ENCODE measurements around the gene LDB3. TPM values are rescaled to one million over a fixed set of nuclear protein-coding genes. Genes with fewer than 3 reads are reported as not detected.

Gene LDB3
- total and polyA plus RNA-seq, 2 of the 4 experiments (the other 2 are of a cell fraction): 0.36 to 2.6 TPM

GRCh38 chr10:86659161-86659691 is 9.1 kb upstream of the LDB3 start:
- ChIA-PET CTCF (no interaction called here), POLR2A (ENCODE audit: unreplicated experiment) (no interaction called here)
- Histone ChIP-seq H2BK120ac (ENCODE audit: low read depth, low read length) (no peak overlapping the region), H2AK9ac (replicated peaks; ENCODE audit: low read depth, low read length, poor library complexity) (no peak overlapping the region), H3K36me3 (ENCODE audit: control insufficient read depth, insufficient read depth, low read length) (no peaks in the 10 kb centered on the region), H3K4me1 (ENCODE audit: control insufficient read depth, insufficient read depth, low read length) (peaks cover 2% of the 10 kb centered on the region; the same call in 1 of the 2 replicates), H4K20me1 (ENCODE audit: insufficient read depth, low read length) (no peaks in the 10 kb centered on the region), H3K9ac (ENCODE audit: low read depth, low read length) (no peak overlapping the region), H3K4me3 (ENCODE audit: insufficient read depth, low read depth, low read length) (no peak overlapping the region), H3K9me3 (ENCODE audit: control insufficient read depth, insufficient read depth, low read length) (no peaks in the 10 kb centered on the region), H3K27ac (ENCODE audit: insufficient read depth, low read length) (no peak overlapping the region), H2BK15ac (ENCODE audit: low read depth, low read length) (no peak overlapping the region), H4K5ac (ENCODE audit: low read depth, low read length) (no peak overlapping the region), H2AK5ac (ENCODE audit: low read depth, low read length) (no peak overlapping the region; the same call in 1 of the 2 replicates), H3K56ac (ENCODE audit: extremely low read depth, insufficient read depth, low read length) (no peak overlapping the region), H3K27me3 (ENCODE audit: control insufficient read depth, insufficient read depth, low read length) (no peaks in the 10 kb centered on the region; the same call in 1 of the 2 replicates), H3K9me1 (ENCODE audit: insufficient read depth, low read length) (peaks cover 10% of the 10 kb centered on the region), H3K18ac (ENCODE audit: low read depth, low read length) (no peak overlapping the region), H3K14ac (replicated peaks; ENCODE audit: low read depth, low read length) (no peak overlapping the region), H3K4ac (ENCODE audit: low read depth, low read length) (no peak overlapping the region), H3K4me2 (ENCODE audit: low read depth, low read length) (no peak overlapping the region), H2AFZ (replicated peaks; ENCODE audit: low read length, poor library complexity) (no peak overlapping the region), H3K23ac (ENCODE audit: low read depth, low read length) (no peak overlapping the region), H4K8ac (ENCODE audit: low read depth in 2 of 2, low read length in 2 of 2) (no peak overlapping the region), H2BK20ac (ENCODE audit: low read depth, low read length) (no peak overlapping the region), H3K79me1 (ENCODE audit: low read depth in 1 of 2, low read length in 2 of 2) (no peaks in the 10 kb centered on the region), H4K91ac (ENCODE audit: insufficient read depth, low read depth, low read length) (no peak overlapping the region), H2BK5ac (ENCODE audit: low read depth, low read length, poor library complexity, severe bottlenecking) (no peak overlapping the region)
- 91% methylated on average over 5 of the region's 19 CpGs; no CpG with 5 or more reads in 1 of the 2 experiments for WGBS, 2 experiments (ENCODE audit: extremely low coverage in 2 of 2, insufficient read length in 1 of 2)
- ATAC-seq (ENCODE audit: low read depth) (no peak), DNase-seq (no peak)
- dilution Hi-C loops (cut with HindIII; ENCODE audit: low sequenced_read_pairs, unreplicated experiment): no loop called here
- in situ Hi-C loops (cut with MboI; ENCODE audit: low sequenced_read_pairs): no loop called here
- BruUV-seq (replicated peaks): no TSS peak
- intact Hi-C loops (cut with micrococcal nuclease): no loop called here
- TF ChIP-seq USF2 (IDR thresholded peaks at IDR 0.05; ENCODE audit: low read depth, low read length) (no peak), MAFK (IDR thresholded peaks at IDR 0.05; ENCODE audit: low read depth, low read length) (no peak), CEBPB (IDR thresholded peaks at IDR 0.05; ENCODE audit: low read depth, low read length) (no peak), POLR2A (IDR thresholded peaks at IDR 0.05; ENCODE audit: low read depth, low read length) (no peak), RAD21 (IDR thresholded peaks at IDR 0.05; ENCODE audit: low read length) (no peak), RCOR1 (IDR thresholded peaks at IDR 0.05; ENCODE audit: insufficient replicate concordance, low read length) (no peak), MXI1 (IDR thresholded peaks at IDR 0.05; ENCODE audit: borderline replicate concordance, low read depth, low read length) (no peak), MAZ (IDR thresholded peaks at IDR 0.05; ENCODE audit: borderline replicate concordance, low read depth, low read length) (no peak), RFX5 (IDR thresholded peaks at IDR 0.05; ENCODE audit: low read depth, low read length) (no peak), CTCF (conservative IDR thresholded peaks at IDR 0.05; ENCODE audit: low read depth, low read length) (no peak), CHD1 (IDR thresholded peaks at IDR 0.05; ENCODE audit: low read depth, low read length) (no peak), FOS (IDR thresholded peaks at IDR 0.05; ENCODE audit: low read depth, low read length) (no peak), NFE2L2 (IDR thresholded peaks at IDR 0.05; ENCODE audit: low read depth, low read length) (no peak), ELK1 (IDR thresholded peaks at IDR 0.05; ENCODE audit: borderline replicate concordance, low read depth, low read length) (no peak), SMC3 (IDR thresholded peaks at IDR 0.05; ENCODE audit: low read depth, low read length) (no peak), BHLHE40 (IDR thresholded peaks at IDR 0.05; ENCODE audit: low read depth, low read length) (no peak)

All from IMR-90 (cell line).